Inferior parietal cortex (tissue), 1 donor: ENCODE measurements around the gene ASPG.

ENCODE experiments used
- DNase-seq: peaks from one replicate; pipeline ENCODE4 v3.0.0-alpha.2; 2016; ENCODE audit errors: extremely low spot score

ASPG gene

DNA sequence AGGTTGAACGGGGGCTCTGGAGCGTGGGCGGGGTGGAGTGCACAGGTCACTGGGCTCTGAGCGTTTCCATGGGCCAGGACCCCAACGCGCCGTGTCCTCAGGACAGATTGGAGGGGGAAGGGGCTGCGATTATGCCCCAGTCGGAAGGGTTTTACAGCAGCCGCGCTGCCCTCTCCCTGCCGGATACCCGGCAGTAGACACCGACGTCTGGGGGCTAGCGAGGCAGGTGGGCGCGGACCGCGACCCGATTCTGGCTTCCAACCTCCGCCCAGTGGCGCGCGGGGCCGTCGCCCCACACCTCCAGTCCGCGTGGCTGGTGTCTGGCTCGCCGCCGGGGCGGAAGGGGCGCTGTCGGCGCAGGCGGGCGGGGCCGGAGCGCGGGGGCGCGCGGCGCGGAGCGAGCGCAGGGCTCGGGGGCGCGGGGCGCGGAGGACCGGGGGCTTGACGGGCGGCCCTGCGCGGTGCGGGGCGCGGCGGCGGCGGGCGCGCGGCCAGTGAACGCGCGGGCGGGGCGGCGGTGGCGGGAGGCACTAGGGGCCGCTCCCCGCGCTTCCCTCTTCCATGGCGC, 50.5 kb downstream of the ASPG start:
- no peak for DNase-seq

DNA sequence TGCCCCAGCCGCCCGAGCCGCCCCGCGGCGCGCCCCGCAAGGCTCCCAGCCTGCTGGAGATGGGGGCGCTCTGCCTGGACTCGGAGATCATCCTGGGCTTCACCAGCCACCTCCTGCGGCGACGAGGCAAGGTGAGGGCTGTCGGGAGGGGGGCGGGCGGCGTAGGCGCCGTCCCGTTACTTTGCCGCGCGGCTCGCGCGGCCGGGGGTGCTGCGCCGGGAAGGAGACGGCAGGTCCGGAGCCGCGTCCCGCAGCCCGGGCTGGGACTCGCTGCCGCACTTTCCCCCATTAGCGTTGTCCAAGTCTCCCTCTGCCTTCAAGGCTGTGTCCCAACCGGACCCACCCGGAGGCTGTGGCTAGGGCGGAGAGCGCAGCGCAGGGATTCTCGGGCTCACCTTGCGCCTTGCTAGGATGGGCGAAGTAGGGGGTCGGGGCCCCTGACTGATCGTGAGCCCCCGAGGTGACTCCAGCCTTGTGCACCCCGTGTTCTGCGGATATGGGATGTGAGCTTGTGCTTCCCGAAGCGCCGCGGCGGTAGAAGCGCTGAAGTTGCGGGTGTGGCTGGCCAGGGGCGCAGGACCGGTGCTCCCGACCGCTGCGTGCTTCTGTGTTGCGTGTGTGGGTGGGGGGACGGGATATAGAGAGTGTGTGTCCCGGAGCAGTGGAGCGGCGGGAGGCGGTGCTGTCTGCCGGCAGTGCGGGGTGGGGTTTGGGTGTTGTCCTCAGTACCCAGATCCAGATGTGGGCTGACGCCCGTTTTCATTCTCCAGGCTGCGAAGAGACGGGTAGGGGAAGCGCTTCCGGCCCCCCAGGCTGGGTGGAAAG, 51.2 kb downstream of the ASPG start:
- DNase-seq, result no peak

- peak; percentile 65 for DNase-seq
Observed at GRCh38 chr14:104137297-104138097, 52.0 kb downstream of the ASPG start.

DNA sequence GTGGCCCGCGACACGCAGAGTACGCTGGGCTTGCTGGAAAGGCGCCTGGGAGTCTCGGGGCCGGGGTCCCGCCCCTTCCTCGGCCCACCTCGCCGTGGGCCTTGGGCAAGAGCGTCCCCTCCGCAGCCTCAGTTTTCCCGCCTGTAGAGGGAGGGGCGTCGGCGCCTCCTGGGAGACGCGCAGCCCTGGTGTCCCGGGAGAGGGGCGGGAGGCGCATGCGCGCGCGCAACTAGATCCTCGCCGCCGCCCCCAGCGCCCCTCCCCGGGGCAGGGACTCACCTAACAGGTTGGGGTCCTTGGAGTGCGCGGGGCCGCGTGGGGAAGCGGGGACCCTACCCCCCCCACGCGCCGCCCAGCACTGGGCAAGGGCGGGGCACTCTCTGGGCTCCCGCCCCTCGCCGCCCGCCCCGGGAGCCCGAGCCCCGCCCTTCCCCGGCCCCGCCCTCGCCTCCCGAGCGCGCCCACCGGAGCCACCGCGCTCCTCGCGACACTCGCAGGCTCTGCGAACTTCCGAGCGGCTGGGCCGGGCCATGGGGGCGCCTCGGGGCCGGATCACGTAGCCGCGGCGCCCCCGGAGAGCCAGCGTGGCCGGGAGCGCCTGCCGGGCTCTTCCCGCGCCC, 52.7 kb downstream of the ASPG start, which contains the start of gene KIF26A:
Gene KIF26A, plus strand, starts transcription at position 490 of the 620 bp plus-strand sequence. CDS start 136 bp downstream, outside the sequence.
- DNase-seq, result no peak

GRCh38 chr14:104138718-104139459, 53.4 kb downstream of the ASPG start:
- DNase-seq, result no peak

- no peak for DNase-seq
Observed at GRCh38 chr14:104139460-104140212, 54.1 kb downstream of the ASPG start.

GRCh38 chr14:104140213-104140462, 54.6 kb downstream of the ASPG start:
- no peak for DNase-seq

GRCh38 chr14:104140463-104141331, 55.2 kb downstream of the ASPG start:
- no peak for DNase-seq

GRCh38 chr14:104141621-104142091, 56.2 kb downstream of the ASPG start:
- DNase-seq, result no peak

DNA sequence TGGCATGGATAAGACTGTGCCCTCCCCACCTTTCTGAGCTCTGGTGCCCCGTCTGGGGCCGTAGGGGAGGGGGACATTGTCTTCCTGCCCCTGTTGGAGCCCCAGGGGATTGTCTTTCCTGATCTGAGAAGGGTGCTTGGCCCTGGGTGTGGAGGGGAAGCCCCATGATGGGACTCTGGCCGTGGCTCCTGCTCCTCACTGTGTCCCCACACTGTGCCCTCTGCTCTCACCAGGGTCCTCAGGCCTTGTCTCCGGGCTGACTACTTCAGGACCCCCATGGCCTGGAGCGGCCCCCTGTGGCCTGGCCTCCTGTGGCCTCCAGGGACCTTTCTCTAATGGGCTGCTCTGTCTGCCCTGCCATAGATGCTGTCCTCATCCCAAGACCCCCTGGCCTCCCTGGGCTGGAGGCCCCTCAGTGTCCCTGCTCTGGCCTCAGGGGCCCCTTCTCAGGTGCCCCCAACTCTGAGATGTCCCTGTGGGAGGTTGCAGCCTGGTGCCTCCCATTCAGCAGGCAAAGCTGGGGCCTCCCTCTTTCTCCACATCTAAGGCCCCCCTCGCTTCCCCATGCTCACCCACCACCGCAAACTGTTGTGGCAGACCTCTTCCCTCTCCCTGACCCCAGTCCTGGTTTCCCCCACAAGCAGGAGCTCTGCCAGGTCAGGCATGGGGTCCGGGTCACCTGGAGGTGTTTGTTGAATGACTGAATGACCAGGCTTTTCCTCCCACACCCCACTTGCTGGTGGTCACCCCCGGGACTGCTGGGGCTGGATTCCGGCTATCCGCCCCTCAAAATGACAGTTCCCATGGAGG, 56.8 kb downstream of the ASPG start:
- no peak for DNase-seq

DNA sequence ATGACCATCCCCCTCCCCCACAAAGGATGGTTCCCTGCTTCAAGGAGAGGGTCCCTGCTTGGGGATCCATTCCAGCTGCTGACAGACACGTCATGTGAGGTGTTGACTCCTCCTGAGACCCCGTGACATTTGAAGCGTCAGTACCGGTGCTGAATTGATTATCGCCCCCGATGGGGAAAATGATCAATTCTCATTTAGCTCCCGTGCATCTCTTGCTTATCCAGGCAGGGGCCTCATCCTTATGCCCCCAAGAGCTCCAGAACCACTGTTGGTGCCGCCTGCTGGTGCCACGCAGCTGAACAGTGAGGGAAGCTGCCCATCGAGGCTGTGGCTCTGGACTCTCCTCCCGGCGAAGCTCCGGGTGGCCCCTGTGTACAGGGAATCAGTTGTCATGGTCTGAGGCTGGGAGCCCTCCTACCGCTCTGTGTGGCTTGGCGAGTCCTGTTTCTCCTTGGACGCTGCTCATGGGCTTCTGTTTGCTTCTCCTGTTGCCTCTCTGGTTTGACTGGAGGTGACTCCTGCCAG, 57.5 kb downstream of the ASPG start:
- no peak for DNase-seq

DNA sequence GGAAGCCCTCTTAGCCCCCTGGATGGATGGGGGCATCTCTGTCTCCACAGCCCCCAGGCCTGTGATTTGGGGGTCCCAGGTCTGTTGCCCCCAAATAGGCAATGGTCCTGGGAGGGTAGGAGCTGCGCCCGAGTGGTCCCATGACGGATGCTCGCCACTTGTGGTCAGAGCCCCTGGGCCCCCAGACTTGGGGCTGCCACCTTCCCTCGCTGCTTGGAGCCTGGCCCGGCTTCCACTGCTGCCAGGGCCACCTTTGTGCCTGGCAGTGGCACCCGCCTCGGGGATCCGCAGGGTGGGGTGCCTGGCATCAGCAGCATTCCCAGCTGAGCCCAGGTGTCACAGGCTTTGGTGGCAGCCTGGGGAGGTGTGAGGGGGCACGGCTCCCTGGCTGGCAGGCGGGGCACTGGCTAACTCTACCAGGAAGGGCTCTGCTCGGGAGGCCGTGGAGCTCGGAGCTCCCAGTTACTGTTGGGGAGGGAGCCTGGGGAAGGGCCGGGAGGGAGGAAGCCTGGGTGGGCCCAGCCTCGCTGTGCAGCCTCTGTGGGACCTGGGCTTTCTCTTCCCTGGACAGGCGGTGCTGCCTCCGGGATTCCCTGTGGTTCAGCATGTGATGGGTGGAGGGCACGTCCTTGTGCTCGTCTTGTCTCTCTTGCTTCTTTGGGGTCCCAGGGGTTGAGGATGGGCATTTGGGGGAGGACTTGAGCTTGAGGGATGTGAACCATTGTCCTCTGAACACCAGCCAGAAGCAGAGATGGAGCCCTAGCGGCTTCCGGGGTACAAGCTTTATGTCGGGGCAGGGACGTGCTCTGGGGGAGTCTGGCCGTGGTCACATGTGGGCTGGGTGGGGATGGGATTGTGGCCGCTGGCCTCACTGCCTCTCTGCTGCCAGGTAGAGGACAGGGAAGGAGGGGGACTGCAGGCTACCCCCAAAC, 58.3 kb downstream of the ASPG start:
- DNase-seq, result no peak

DNA sequence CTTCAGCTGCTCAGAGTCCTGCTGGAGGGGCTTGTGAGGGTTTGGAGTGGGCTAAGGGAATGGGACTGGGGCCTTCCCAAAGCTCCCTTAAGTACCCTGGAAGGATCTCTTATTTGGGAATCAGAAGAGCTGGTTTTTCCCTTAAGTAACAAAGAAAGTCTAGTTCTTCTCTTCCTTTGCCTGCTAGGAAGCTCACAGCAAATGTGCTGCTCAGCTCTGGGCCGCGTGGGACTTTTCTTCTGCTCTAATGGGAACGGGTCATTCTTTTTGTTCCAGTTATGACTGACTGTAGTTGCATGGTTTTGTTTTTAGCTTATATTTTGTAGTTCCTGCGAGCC, 58.9 kb downstream of the ASPG start:
- DNase-seq, result no peak

- no peak for DNase-seq
Observed at GRCh38 chr14:104144911-104145825, 59.7 kb downstream of the ASPG start.

- DNase-seq, result no peak
Observed at GRCh38 chr14:104145826-104146601, 60.5 kb downstream of the ASPG start.
